ENCODE measurements around the gene PLEKHA8.

GRCh38 chr7:30057741-30058140 is 29.5 kb downstream of the PLEKHA8 start:
- TF ChIP-seq, protein P1, sequence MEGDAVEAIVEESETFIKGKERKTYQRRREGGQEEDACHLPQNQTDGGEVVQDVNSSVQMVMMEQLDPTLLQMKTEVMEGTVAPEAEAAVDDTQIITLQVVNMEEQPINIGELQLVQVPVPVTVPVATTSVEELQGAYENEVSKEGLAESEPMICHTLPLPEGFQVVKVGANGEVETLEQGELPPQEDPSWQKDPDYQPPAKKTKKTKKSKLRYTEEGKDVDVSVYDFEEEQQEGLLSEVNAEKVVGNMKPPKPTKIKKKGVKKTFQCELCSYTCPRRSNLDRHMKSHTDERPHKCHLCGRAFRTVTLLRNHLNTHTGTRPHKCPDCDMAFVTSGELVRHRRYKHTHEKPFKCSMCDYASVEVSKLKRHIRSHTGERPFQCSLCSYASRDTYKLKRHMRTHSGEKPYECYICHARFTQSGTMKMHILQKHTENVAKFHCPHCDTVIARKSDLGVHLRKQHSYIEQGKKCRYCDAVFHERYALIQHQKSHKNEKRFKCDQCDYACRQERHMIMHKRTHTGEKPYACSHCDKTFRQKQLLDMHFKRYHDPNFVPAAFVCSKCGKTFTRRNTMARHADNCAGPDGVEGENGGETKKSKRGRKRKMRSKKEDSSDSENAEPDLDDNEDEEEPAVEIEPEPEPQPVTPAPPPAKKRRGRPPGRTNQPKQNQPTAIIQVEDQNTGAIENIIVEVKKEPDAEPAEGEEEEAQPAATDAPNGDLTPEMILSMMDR (IDR thresholded peaks at IDR 0.05), result no peak
- TF ChIP-seq POLR2AphosphoS5 (IDR thresholded peaks at IDR 0.05), result peak; percentile 44
